Activated CD8-positive, alpha-beta memory T cell treated with anti-CD3 and anti-CD28 coated beads for 48 hours (primary cell): ENCODE measurements around the gene DECR2.

Experiments used
- DNase-seq, 3 experiments: peaks; one replicate each; pipeline ENCODE4 v3.0.0-alpha.2; 2020; ENCODE audit warnings: low read depth in 2 of 3, low spot score in 2 of 3

The DECR2 gene

GRCh38 chr16:440627-441026 is 38.9 kb downstream of the DECR2 start:
- DNase-seq: no peak

GRCh38 chr16:441447-441846 is 39.8 kb downstream of the DECR2 start:
- DNase-seq: no peak

DNA sequence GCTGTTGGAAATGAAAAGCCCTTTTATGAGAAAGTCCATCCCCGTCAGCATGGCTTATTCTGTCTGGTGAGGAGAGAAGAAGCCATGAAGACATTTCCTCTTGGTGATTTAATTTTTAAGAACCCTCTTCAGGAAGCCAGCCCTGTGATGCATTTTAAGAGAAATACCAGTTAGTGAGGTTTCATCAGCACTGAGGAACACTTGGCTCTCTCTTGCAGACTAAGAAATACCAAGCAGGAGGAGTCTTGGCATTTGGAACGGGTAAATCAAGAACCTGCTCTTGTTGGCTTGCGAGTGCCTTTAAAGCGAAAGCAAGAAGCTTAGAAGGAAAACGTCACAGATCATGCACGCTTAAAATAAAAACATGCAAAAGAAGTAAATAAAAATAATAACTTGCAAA is 41.3 kb downstream of the DECR2 start:
- no peak for DNase-seq

DNA sequence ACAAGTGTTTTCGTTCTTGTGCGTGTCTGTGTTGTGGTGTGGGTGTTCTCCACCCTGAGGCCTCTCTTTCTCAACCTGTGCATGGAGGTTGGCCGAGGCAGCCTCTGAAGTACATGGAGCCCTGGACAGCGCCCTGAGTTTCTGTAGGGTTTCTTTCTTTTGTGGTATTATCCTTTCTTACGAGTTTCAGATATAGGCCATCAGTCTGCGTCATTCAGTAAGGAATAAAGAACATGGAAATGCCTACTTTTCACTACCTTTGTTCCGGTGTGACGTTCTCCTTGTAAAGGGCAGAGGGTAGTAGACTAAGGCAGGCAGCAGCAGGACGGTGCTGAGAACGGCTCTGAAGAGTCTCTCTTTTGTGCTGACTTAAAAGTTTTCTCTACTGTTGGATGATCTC is 42.3 kb downstream of the DECR2 start:
- DNase-seq: no peak

DNA sequence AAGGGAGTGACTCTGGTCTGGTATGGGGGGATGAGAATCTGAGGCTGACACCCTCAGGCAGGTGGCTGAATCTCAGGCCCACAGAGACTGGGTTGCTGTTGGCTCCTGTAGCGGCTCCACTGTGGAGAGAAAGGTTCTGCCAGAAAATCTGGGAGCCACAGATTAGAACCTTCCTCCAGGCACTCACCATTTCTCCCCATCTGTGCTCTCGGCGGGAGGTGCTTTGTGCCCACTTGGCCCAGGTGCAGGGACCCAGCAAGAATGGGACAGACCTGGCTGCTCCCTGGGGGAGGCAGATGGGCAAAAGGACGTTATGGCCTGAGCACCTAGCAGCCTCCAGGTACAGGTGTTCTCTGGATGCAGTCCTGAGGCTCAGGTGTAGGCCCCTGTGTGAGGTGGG is 43.9 kb downstream of the DECR2 start:
- no peak for DNase-seq

DNA sequence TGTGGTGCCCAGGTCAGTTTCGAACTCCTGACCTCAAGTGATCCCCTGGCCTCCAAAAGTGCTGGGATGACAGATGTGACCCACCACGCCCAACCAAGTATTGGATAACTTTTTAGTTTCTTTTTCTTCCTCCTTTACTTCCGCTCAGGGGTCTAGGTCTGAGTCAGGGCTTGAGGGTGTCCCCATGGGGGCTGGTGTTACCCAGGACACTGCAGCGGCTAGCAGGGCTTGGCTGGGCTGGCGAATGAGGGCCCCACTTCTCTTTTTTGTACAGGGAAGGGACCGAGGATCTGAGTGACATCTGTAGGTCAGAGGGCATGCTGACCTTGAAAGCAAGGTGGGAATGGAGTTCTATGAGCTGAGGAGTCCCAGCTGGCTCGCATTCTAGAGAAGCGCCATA is 48.7 kb downstream of the DECR2 start:
- no peak for DNase-seq

- DNase-seq: no peak
Measured at GRCh38 chr16:450785-451512, 49.3 kb downstream of the DECR2 start.

GRCh38 chr16:454397-454940 is 52.8 kb downstream of the DECR2 start:
- DNase-seq: no peak

DNA sequence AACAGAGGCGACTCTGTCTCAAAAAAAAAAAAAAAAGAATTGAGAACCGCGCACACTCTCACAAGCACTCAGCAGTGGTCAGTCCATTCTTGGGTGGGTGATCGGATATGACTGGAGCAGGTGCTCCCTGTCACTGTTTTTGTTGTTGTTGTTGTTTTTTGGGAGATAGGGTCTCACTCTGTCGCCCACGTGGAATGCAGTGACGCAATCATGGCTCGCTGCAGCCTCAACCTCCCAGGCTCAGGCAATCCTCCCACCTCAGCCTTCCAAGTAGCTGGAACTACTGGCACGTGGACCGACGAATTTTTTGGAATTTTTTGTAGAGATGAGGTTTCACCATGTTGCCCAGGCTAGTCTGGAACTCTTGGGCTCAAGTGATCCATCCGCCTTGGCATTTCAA is 53.8 kb downstream of the DECR2 start:
- DNase-seq: no peak

DNA sequence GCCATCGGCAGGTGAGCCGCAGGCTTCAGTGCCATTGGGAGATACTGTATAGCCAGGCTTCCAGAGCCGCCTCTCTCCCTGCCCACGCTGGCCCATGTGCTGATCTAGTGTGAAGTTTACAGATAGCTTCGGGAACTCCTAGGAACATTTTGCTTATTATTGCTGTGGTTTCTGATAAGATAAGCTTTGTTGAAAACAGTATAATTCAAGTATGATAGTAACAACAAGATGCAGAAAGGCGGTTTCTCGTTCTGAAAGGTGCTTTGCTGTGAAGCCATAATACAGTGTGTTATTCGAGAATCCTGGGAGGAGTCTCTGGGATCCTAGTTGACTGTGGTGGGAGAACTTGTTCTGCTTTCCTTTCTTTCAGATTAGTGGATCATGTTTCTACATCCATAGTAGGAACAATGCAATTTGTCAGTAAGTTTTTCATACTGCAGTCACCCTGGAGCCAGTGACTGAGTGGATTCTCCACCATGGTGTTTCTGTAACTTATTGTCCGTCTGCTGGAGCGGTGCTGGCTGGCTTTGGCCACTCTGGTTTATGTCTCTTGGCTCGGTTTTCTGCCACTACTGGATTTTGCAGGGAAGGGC is 55.3 kb downstream of the DECR2 start:
- no peak for DNase-seq

DNA sequence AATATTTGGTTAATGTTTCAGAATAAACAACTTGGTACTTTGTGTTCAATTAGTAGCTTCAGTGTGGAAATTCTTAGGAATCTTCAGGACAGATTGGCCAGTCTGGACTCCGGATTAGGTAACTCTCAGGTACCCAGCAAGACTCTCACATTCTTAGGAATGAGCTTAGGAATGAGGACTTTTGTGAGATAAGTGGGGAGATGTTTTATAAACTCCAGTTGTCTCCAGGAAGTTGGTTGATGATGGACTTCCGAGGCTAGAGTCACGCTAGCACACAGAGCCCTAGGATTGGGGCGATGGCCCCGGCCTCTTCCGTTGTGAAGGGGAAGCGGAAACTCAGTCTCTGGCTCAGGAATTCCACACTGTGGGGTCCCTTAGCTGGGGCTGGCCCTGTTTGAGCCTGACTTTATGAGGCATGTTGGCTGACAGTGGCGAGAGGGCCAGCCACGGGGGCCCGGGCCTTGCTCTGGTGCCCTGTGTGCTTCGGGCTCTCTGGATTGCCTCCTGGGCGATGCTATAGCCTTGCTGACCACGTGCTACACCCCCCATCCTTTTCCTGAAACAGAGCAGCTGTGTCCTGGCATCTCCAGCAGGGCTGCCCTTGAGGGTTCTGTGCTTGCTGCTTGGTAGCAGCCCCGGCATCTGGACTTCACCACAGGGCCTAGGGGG is 56.2 kb downstream of the DECR2 start:
- DNase-seq: no peak

DNA sequence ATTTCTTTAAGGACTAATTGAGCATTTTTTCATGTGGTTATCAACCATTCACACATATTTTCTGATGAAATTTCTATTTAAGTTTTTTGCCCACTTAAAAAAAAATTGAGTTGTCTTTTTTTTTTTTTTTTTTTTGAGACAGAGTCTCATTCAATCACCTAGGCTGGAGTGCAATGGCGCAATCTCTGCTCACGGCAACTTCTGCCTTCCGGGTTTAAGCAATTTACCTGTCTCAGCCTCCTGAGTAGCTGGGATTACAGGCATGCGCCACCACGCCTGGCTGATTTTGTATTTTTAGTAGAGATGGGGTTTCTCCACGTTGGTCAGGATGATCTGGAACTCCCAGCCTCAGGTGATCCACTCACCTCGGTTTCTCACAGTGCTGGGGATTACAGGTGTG is 58.1 kb downstream of the DECR2 start:
- DNase-seq: no peak

DNA sequence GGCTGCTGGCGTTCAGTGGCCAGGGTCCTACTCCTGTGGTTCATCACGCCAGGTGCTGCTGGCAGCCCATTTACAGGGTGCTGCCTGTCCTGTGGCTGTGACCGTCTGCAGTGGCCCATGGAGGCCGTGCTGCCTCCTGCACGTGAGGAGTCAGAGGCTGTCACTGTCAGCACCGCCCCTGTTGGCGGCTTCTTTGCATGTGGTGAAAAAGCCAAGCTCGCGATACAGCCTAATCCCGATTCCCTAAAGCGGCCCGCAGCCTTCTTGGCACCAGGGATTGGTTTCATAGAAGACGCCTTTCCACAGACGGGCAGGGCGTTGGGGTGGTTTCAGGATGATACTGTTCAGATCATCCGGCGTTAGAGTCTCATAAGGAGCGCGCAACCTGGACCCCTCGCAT is 59.1 kb downstream of the DECR2 start:
- no peak for DNase-seq
